Measurements from ENCODE around the gene PKP3.

DNA sequence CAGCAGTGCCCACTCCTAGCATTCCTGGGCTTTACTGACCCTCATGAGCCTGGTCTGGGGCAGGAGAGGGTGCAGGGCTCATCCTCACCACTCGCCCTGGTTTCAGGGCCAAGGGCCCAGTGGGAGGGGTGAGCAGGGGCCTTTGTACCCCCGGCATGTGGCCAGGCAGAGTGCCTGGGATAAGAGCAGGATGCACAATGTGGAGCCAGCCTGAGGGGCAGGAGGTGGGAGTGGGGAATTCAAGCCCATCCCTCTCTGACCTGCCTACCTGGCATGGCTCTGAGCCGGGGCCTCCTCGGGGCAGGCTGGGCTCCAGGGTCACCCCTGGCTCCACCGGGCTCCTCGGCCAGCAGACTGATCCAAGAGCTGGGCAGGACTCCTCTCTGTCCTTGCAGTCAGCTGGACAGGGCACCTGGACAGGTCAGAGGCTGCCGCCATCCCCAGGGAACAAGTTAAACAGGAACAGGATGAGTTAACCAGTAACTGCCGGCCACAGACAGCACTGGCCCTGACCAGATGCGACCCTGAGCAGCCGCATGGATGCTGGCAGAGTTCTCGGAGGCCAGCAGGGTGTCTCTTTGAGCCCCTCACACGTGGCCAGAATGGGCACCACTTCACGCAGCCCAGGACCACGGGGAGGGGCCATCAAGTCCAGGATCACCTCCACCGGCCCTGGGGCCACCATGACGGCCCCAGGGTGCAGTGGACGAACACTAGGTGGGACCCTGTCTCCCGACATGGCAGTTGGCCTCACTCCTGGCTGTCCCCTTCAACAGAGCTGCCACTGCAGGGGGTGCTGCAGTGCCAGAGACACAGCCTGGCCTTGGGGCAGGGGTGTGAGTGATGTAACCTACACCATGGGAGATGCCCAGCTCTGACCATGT, 15.8 kb downstream of the PKP3 start:
- TF ChIP-seq TSHZ2 (CRISPR knock-in tag; IDR thresholded peaks at IDR 0.05) (no peak), ZC3H10 (CRISPR knock-in tag; IDR thresholded peaks at IDR 0.05) (no peak), ZFP3 (CRISPR knock-in tag; IDR thresholded peaks at IDR 0.05) (no peak), RARB (CRISPR knock-in tag; IDR thresholded peaks at IDR 0.05) (no peak), GLIS3 (CRISPR knock-in tag; IDR thresholded peaks at IDR 0.05) (no peak), TCF4 (CRISPR knock-in tag; IDR thresholded peaks at IDR 0.05; ENCODE audit: borderline replicate concordance) (no peak), PATZ1 (CRISPR knock-in tag; IDR thresholded peaks at IDR 0.05; ENCODE audit: borderline replicate concordance) (no peak)
- TF ChIP-seq, protein P1, sequence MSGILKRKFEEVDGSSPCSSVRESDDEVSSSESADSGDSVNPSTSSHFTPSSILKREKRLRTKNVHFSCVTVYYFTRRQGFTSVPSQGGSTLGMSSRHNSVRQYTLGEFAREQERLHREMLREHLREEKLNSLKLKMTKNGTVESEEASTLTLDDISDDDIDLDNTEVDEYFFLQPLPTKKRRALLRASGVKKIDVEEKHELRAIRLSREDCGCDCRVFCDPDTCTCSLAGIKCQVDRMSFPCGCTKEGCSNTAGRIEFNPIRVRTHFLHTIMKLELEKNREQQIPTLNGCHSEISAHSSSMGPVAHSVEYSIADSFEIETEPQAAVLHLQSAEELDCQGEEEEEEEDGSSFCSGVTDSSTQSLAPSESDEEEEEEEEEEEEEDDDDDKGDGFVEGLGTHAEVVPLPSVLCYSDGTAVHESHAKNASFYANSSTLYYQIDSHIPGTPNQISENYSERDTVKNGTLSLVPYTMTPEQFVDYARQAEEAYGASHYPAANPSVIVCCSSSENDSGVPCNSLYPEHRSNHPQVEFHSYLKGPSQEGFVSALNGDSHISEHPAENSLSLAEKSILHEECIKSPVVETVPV (CRISPR knock-in tag; IDR thresholded peaks at IDR 0.05) = no peak

Data from SK-N-SH treated with all-trans-retinoic acid at 6 μM for 48 hours (cell line).